Left lung (tissue), 10 donors: ENCODE results near the gene NKD2. TPM values are rescaled to one million over a fixed set of nuclear protein-coding genes. Genes with fewer than 3 reads are reported as not detected.
"Not testable (repeated sequence)": the region's sequence is repeated elsewhere in the genome, so short reads cannot be mapped to it uniquely, and the experiment has no call there.

Experiments
- ATAC-seq: fragments of 200-7000 bp; cut with Tn5 transposase; one replicate; pipeline ENCODE4 v1.9.1; 2020; ENCODE audit warnings: moderate library complexity
- DNase-seq, 4 donors: peaks; one replicate each; pipeline ENCODE4 v3.0.0-alpha.2; 2013 to 2020
- H3K27ac ChIP-seq, 2 donors: fragments of 200-600 bp; sonication (generic) in 1 of 2; one replicate each; pipeline versions ENCODE4 v1.5.0 to v1.8.0; 2020 to 2021
- H3K27me3 ChIP-seq, 2 donors: fragments of 200-600 bp; sonication (generic) in 1 of 2; one replicate each; pipeline versions ENCODE4 v1.5.0 to v1.8.0; 2020 to 2021
- H3K36me3 ChIP-seq, 2 donors: fragments of 200-600 bp; sonication (generic) in 1 of 2; one replicate each; pipeline versions ENCODE4 v1.5.0 to v1.8.0; 2020 to 2021
- H3K4me1 ChIP-seq, 2 donors: fragments of 200-600 bp; one replicate each; pipeline ENCODE4 v1.8.0; 2021
- H3K4me3 ChIP-seq, 2 donors: fragments of 200-600 bp; sonication (generic) in 1 of 2; one replicate each; pipeline versions ENCODE4 v1.5.0 to v1.8.0; 2020 to 2021; ENCODE audit warnings: mild to moderate bottlenecking in 1 of 2
- H3K9me3 ChIP-seq, 2 donors: fragments of 200-600 bp; sonication (generic) in 1 of 2; one replicate each; pipeline versions ENCODE4 v1.5.0 to v1.8.0; 2020 to 2021
- intact Hi-C, 2 donors: fragments of 100-400 bp; cut with DNase I; formaldehyde crosslinking; loops; one replicate each; pipeline versions ENCODE4 v1.11.2 to v1.14.2; 2022
- polyA plus RNA-seq, 6 donors: library from polyadenylated mRNA; unstranded; fragments of 120-200 nt; gene quantifications; one replicate each; pipeline ENCODE4 v1.2.1, GENCODE V29; 2013; ENCODE audit not compliant: insufficient read length in 6 of 6
- total RNA-seq, 2 donors: library from RNA; stranded (reverse); fragmentation: NEBNext Ultra II Directional; extraction: Animal tissue kit (Norgen Biotek cat#: 25700); gene quantifications; one replicate each; pipeline ENCODE4 v1.2.1, GENCODE V29; 2021
- TF ChIP-seq, protein P1 (sequence below), 2 donors: fragments of 200-600 bp; sonication (generic) in 1 of 2; IDR thresholded peaks; one replicate each; pipeline versions ENCODE4 v1.5.0 to v1.8.0; 2021; ENCODE audit warnings: antibody characterized with exemption in 2 of 2
- donor health status: DM: no; HTN: yes; CAD: no.
- donor health status: DM: no; HTN: no; CAD: no.

The NKD2 gene
- total and polyA plus RNA-seq, 8 donors, result 6.3 to 61.5 (median 10.3) TPM

DNA sequence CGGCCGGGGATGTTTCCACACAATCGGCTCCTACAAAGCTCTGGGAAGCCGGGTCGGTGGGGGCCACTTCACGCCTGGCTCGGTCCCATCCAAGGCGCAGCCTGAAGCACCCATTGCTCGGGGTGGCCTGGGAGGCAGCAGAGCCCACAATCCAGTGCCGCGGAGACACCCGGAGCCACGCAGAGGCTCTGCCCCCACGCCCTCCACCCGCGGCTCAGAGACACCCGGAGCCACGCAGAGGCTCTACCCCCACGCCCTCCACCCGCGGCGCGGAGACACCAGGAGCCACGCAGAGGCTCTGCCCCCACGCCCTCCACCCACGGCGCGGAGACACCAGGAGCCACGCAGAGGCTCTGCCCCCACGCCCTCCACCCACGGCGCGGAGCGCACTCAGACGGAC lies 71.4 kb downstream of the NKD2 start:
- TF ChIP-seq, protein P1, sequence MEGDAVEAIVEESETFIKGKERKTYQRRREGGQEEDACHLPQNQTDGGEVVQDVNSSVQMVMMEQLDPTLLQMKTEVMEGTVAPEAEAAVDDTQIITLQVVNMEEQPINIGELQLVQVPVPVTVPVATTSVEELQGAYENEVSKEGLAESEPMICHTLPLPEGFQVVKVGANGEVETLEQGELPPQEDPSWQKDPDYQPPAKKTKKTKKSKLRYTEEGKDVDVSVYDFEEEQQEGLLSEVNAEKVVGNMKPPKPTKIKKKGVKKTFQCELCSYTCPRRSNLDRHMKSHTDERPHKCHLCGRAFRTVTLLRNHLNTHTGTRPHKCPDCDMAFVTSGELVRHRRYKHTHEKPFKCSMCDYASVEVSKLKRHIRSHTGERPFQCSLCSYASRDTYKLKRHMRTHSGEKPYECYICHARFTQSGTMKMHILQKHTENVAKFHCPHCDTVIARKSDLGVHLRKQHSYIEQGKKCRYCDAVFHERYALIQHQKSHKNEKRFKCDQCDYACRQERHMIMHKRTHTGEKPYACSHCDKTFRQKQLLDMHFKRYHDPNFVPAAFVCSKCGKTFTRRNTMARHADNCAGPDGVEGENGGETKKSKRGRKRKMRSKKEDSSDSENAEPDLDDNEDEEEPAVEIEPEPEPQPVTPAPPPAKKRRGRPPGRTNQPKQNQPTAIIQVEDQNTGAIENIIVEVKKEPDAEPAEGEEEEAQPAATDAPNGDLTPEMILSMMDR (IDR thresholded peaks at IDR 0.05), result no peak

DNA sequence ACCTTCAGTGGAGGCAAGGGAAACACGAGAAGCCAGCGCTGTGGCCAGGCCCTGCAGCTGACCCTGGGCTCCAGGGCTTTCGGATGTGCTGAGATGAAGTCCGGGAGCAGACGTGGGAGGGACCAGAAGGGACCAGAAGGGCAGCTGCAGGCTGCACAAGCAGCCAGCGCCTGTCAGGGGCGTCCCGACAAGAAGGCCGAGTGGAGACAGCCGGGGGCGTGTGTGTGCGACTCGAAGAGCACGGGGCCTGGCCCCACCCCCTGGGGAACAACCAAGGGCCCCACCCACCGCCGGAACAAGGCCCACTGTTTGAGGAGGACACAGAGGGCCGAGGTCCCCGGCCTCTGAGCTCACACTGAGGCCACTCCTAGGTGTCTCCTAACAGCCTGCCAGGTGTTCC lies 71.8 kb downstream of the NKD2 start:
- DNase-seq (no peak), ATAC-seq (no peak)
- Histone ChIP-seq H3K4me1 (no peaks in the 10 kb centered on the region), H3K4me3 (no peak overlapping the region), H3K27me3 (no peaks in the 10 kb centered on the region), H3K9me3 (no peaks in the 10 kb centered on the region), H3K36me3 (peaks cover 0 to 83% of the 10 kb centered on the region in 2 donors), H3K27ac (no peak overlapping the region)
- TF ChIP-seq, protein P1 (IDR thresholded peaks at IDR 0.05), result no peak
- intact Hi-C loops, result no loop called here

More for the DNA sequence above, 71.4 kb downstream of the NKD2 start:
- H3K4me3 ChIP-seq, result no peak overlapping the region
- H3K27ac ChIP-seq, result no peak overlapping the region
- H3K9me3 ChIP-seq, result no peaks in the 10 kb centered on the region
- intact Hi-C loops, result no loop called here
- ATAC-seq (no peak), DNase-seq (no peak)
- no peaks in the 10 kb centered on the region for H3K4me1 ChIP-seq
- H3K36me3 ChIP-seq, result peaks cover 0 to 83% of the 10 kb centered on the region in 2 donors
- no peaks in the 10 kb centered on the region for H3K27me3 ChIP-seq

DNA sequence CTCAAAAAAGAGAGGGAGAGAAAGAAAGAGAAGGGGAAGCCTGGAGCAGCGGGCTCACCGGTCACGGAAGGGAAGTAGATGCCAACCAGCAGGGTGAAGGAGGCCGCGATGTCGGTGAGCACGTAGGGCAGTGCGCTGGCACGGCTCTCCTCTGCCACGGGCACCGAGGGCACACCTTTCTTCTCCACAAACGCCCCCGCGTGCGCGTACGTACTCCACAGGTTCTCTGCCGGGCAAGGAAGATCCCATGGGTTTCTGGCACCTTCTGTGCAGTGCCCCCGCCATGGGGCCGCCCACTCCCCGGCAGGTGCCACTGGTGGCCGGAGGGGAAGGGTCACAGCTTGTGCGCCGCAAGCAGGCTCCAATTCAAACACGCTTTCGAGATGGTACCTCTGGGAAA lies 72.9 kb downstream of the NKD2 start:
- ATAC-seq, result no peak
- TF ChIP-seq, protein P1 (IDR thresholded peaks at IDR 0.05), result no peak
- H3K27me3 ChIP-seq, result no peaks in the 10 kb centered on the region
- DNase-seq, result no peak
- H3K4me1 ChIP-seq, result no peaks in the 10 kb centered on the region
- intact Hi-C loops, result no loop called here
- peaks cover 0 to 83% of the 10 kb centered on the region in 2 donors for H3K36me3 ChIP-seq
- no peak overlapping the region for H3K27ac ChIP-seq
- no peak overlapping the region for H3K4me3 ChIP-seq
- no peaks in the 10 kb centered on the region for H3K9me3 ChIP-seq

DNA sequence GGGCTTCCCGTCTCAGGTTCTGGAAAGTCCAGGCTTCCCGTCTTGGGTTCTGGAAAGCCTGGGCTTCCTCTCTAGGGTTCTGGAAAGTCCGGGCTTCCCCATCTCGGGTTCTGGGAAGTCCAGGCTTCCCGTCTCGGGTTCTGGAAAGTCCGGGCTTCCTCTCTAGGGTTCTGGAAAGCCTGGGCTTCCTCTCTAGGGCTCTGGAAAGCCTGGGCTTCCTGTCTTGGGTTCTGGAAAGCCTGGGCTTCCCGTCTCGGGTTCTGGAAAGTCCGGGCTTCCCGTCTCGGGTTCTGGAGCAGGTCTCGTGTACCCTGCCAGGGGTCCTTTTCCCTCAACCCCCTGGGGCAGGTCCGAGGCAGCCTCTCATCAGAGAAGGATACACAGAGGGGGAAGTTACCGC lies 74.4 kb downstream of the NKD2 start:
- H3K36me3 ChIP-seq, result peaks cover 0 to 85% of the 10 kb centered on the region in 2 donors
- H3K4me1 ChIP-seq, H3K4me3 ChIP-seq, H3K9me3 ChIP-seq, ATAC-seq, H3K27me3 ChIP-seq, intact Hi-C loops, DNase-seq, H3K27ac ChIP-seq: not testable (repeated sequence)

DNA sequence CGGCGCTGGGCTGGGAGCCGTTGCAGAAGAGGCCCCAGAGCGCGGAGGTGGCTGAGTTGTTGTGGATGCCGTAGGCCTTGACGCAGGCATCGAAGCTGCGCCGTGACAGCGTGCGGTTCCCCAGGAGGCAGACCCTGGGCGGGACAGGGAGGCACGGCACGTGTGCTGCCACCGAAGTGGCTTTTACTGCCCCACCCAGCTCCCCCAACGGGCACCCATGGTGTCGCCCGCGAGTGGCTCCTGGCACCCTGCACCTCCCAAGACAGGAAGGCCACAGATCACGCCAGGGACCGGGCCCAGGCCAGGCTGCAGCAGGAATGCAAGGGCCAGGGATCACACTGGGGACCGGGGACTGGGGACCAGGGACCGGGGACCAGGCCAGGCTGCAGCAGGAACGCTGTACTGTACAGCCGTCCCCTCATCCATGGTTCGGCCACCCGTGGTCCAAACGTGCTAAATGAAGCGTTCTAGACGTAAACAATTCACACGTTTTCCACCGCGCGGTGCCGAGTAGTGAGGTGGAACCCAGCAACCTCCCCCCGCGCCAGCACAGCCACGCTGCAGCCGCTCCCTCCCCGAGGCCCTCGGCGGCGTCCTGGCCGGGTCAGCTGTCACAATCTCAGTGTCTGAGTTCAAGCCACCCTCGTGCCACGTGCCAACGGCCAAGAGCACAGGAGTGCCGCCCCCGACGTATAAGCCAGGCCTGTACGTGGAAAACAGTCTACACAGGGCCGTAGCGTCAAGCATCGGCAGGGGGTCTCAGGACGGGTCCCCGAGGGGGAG lies 75.4 kb downstream of the NKD2 start:
- intact Hi-C loops, result no loop called here
- no peak for DNase-seq
- Histone ChIP-seq H3K4me3 (no peak overlapping the region), H3K4me1 (no peaks in the 10 kb centered on the region), H3K27ac (no peak overlapping the region), H3K9me3 (no peaks in the 10 kb centered on the region), H3K36me3 (peaks cover 0 to 86% of the 10 kb centered on the region in 2 donors), H3K27me3 (no peaks in the 10 kb centered on the region)
- TF ChIP-seq, protein P1 (IDR thresholded peaks at IDR 0.05), result no peak
- no peak for ATAC-seq

DNA sequence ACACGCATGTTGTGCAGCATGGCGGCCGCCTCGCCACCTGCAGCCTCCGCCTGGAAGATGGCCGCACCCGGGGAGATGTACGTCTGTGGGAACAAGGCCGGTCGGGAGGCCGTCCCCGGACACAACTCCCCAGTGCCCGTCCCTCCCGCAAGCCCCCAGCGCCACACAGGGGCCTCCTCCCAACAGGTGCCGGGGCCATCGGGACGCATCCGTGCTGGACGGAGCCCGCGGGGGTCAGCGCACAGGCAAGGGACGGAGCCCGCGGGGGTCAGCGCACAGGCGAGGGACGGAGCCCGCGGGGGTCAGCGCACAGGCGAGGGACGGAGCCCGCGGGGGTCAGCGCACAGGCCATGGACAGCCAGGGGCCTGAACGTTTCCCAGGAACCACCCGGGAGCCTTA lies 76.8 kb downstream of the NKD2 start:
- intact Hi-C loops, result no loop called here
- Histone ChIP-seq H3K9me3 (no peaks in the 10 kb centered on the region), H3K27me3 (no peaks in the 10 kb centered on the region), H3K36me3 (peaks cover 0 to 80% of the 10 kb centered on the region in 2 donors), H3K27ac (no peak overlapping the region), H3K4me1 (no peaks in the 10 kb centered on the region), H3K4me3 (no peak overlapping the region)
- ATAC-seq (no peak), DNase-seq (no peak)
- TF ChIP-seq, protein P1 (IDR thresholded peaks at IDR 0.05), result no peak
